ENCODE results near the gene PRPH. TPM values are rescaled to one million over a fixed set of nuclear protein-coding genes. Genes with fewer than 3 reads are reported as not detected.
"Not testable (repeated sequence)": the region's sequence is repeated elsewhere in the genome, so short reads cannot be mapped to it uniquely, and the experiment has no call there.

PRPH gene
- total RNA-seq, 2 donors from 2014 or later, result 0.75 TPM; not detected in 1

- no peak for DNase-seq (ENCODE audit: low spot score)
- no peaks in the 10 kb centered on the region for H3K4me1 ChIP-seq
- no peak overlapping the region for H3K4me3 ChIP-seq
These were observed 18.4 kb upstream of the PRPH start for GRCh38 chr12:49276304-49277290.

GRCh38 chr12:49277466-49277865 is 17.5 kb upstream of the PRPH start:
- TF ChIP-seq CTCF (IDR thresholded peaks at IDR 0.05), result no peak
- no peaks in the 10 kb centered on the region for H3K4me1 ChIP-seq
- no peak overlapping the region for H3K4me3 ChIP-seq
- H3K36me3 ChIP-seq, result no peaks in the 10 kb centered on the region
- H3K27me3 ChIP-seq, result no peaks in the 10 kb centered on the region
- H3K9me3 ChIP-seq, result no peaks in the 10 kb centered on the region
- H3K27ac ChIP-seq, result no peak overlapping the region
- DNase-seq (ENCODE audit: low spot score), result no peak

More at GRCh38 chr12:49276304-49277290, 18.4 kb upstream of the PRPH start:
- Histone ChIP-seq H3K36me3 (peaks cover 4% of the 10 kb centered on the region), H3K27me3 (no peaks in the 10 kb centered on the region), H3K27ac (no peak overlapping the region), H3K9me3 (no peaks in the 10 kb centered on the region)
- TF ChIP-seq CTCF (IDR thresholded peaks at IDR 0.05), result no peak

GRCh38 chr12:49279706-49280159 is 15.2 kb upstream of the PRPH start:
- H3K9me3 ChIP-seq, result no peaks in the 10 kb centered on the region
- DNase-seq (ENCODE audit: low spot score), result no peak
- no peak for TF ChIP-seq CTCF (IDR thresholded peaks at IDR 0.05)

GRCh38 chr12:49280545-49280944 is 14.4 kb upstream of the PRPH start:
- H3K27ac ChIP-seq; H3K27me3 ChIP-seq; DNase-seq (ENCODE audit: low spot score); H3K36me3 ChIP-seq; H3K9me3 ChIP-seq; H3K4me3 ChIP-seq; H3K4me1 ChIP-seq: not testable (repeated sequence)

More at GRCh38 chr12:49279706-49280159, 15.2 kb upstream of the PRPH start:
- H3K36me3 ChIP-seq, result no peaks in the 10 kb centered on the region
- no peaks in the 10 kb centered on the region for H3K27me3 ChIP-seq
- H3K4me1 ChIP-seq, result no peaks in the 10 kb centered on the region
- no peak overlapping the region for H3K27ac ChIP-seq
- H3K4me3 ChIP-seq, result no peak overlapping the region

- no peak for TF ChIP-seq CTCF (IDR thresholded peaks at IDR 0.05)
- H3K4me3 ChIP-seq, result no peak overlapping the region
- H3K27ac ChIP-seq, result no peak overlapping the region
- no peaks in the 10 kb centered on the region for H3K36me3 ChIP-seq
- DNase-seq (ENCODE audit: low spot score), result no peak
- H3K9me3 ChIP-seq, result no peaks in the 10 kb centered on the region
- no peaks in the 10 kb centered on the region for H3K4me1 ChIP-seq
- no peaks in the 10 kb centered on the region for H3K27me3 ChIP-seq
These were observed 12.6 kb upstream of the PRPH start for GRCh38 chr12:49282302-49282701.

- not testable (repeated sequence) for DNase-seq (ENCODE audit: low spot score); H3K4me1 ChIP-seq; H3K27me3 ChIP-seq; H3K4me3 ChIP-seq; H3K36me3 ChIP-seq; H3K9me3 ChIP-seq; H3K27ac ChIP-seq
These were observed 12.1 kb upstream of the PRPH start for GRCh38 chr12:49282740-49283375.

All from right atrium auricular region (tissue), 2 donors.